Activated naive CD4-positive, alpha-beta T cell (primary cell): ENCODE results near the gene ACAP2.
"Not testable (repeated sequence)": the region's sequence is repeated elsewhere in the genome, so short reads cannot be mapped to it uniquely, and the experiment has no call there.

Source experiments
- DNase-seq, 4 experiments: peaks; one replicate each; lab custom pipeline; 2025; lab: John Stamatoyannopoulos, UW

Gene ACAP2

DNA sequence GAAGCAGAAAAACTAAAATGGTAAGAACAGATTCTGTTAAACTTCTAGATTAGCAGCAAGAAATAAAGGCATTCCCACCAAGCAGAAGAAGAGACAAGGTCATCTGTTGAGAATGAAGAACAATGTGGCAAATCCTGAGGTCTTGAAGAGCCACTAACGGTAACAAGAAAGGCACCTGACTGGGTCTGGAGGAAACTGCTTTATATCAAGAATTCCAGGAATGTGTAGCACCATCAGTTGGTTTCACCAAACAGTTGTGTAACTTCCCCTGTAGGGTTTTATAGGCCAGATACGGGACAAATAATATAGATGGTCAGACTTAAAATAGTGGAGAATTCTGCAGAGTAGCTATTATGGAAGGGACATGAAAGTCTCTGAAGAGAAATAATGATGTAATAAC lies 57.3 kb downstream of the ACAP2 start:
- no peak for DNase-seq

DNA sequence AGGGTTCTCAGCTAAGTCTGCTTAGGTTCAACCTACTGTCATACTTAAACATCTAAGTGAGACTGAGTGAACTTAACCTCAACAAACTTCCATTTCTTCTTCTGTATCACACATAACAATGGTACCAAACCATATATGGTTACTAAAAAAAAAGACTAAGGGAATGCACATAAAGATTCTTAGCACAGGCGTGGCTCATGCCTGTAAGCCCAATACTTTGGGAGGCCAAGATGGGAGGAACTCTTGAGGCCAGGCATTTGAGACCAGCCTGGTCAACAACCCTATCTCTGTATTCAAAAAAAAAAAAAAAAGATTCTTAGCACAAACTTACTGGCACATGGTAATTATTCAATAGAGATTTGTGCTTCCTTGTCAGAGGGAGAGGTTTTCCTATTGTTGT lies 57.9 kb downstream of the ACAP2 start:
- DNase-seq, result no peak

GRCh38 chr3:195372220-195372619 lies 70.6 kb downstream of the ACAP2 start:
- no peak for DNase-seq

GRCh38 chr3:195366200-195366925 lies 76.5 kb downstream of the ACAP2 start:
- no peak for DNase-seq

GRCh38 chr3:195365371-195365770 lies 77.4 kb downstream of the ACAP2 start:
- DNase-seq, result no peak

- not testable (repeated sequence) for DNase-seq
Measured at GRCh38 chr3:195357797-195358196, 85.0 kb downstream of the ACAP2 start.

GRCh38 chr3:195356151-195357086 lies 86.4 kb downstream of the ACAP2 start:
- DNase-seq, result no peak

DNA sequence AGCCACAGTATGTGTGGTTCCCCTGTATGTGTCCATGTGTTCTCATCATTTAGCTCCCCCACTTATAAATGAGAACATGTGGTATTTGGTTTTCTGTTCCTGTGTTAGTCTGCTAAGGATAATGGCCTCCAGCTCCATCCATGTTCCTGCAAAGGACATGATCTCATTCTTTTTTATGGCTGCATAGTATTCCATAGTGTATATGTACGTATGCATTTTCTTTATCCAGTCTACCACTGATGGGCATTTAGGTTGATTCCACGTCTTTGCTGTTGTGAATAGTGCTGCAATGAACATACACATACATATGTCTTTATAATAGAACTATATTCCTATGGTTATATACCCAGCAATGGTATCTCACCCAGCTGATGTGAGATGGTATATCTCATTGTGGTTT lies 88.8 kb downstream of the ACAP2 start:
- DNase-seq, result not testable (repeated sequence)

DNA sequence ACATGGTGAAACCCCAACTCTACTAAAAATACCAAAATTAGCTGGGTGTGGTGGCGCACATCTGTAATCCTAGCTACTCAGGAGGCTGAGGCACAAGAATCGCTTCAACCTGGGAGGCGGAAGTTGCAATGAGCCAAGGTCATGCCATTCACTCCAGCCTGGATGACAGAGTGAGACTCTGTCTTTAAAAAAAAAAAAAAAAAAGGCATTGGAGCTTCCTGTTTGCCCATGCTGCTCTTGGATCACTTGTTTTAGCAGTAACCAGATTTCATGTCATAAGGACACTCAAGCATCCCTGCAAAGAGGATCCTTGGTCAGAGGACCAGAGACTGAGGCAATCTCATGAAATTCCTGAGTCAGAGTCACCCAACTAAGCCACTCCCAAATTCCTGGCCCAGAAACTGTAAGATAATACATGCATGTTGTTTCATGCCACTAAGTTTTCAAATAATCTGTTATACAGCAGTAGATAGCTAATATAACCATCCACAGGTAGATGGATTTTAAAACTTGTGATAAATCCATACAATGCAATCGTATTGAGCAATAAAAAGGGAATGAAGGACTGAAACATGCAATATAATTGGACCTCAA lies 89.8 kb downstream of the ACAP2 start:
- DNase-seq, result no peak

DNA sequence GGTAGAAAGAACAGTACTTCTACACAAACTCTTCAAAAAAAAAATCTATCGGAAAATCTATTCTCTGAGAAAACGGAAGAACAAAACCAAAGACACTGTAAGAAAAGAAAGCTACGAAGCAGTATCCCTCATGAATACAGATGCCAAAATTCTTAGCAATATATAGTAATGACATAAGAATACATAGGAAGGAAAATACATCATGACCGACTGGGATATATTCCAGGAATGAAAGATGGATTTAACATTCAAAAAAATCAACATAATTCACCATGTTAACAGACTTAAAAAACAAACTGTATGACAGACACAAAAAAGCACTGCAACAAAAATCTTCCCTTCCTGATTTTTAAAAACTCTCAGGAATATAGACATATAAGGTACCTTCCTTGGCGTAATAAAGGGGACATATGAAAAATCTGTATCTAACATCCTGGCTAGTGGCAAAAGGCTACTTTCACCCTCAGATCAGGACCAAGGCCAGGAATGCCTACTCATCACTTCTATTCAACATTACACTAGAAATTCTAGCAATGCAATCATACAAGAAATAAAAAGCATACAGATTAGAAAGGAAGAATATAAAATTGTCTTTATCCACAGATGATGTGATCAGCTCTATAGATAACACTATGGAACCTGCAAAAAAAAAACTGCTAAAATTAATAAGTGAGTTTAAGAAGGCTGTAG lies 94.2 kb downstream of the ACAP2 start:
- no peak for DNase-seq

- DNase-seq, result no peak
Measured at GRCh38 chr3:195337747-195338146, 105.1 kb downstream of the ACAP2 start.

GRCh38 chr3:195334967-195335366 lies 107.9 kb downstream of the ACAP2 start:
- DNase-seq, result no peak

DNA sequence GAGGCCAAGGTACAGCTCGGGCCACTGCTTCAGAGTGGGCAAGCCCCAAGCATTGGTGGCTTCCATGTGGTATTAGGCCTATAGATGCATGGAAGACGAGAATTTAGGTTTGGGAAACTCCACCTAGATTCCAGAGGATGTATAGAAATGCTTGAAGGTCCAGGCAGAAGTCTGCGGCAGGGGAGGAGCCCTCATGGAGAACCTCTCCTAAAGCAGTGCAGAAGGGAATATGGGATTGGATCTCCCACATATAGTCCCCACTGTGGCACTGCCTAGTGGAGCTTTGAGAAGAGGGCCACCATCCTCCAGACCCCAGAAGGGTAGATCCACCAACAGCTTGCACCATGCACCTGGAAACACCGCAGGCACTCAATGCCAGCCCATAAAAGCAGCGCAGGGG lies 123.8 kb downstream of the ACAP2 start:
- no peak for DNase-seq

DNA sequence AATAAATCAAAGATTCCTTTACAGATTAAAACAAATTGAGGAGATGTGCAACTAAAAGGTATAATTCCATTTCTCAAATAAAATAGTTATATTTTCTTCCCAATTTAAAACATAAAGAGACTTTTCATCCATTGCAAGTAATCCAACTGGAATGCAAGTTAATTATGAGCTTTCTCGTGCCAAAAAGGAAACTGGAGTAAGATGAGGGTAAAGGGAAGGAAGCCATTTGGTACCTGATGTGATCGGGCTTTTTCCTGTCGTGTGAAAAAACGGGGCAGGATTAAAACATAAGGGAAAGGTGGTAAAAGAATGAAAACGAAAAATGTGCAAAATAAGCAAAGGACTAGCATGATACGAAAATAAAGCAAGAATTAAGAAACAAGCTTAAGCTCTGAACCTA lies 130.1 kb downstream of the ACAP2 start:
- DNase-seq, result no peak

DNA sequence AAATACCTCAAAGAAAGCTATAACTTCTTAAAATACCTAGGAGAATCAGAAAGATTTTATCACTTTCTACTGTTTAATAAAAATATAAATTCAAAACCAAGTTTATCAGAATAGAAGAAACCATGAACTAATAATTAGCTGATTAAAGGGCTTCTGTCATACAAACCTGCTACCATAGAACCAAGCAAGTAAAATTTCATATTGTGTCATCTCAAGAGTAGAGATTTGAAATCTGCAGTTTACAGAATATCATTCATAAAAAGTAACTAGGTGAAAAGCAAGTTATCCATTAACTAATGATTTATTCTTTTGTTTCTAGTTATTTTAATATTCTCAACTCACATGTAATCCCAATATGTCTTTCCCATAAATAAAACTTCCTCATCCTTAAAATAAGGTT lies 135.1 kb downstream of the ACAP2 start:
- no peak for DNase-seq

- DNase-seq, result no peak
Measured at GRCh38 chr3:195306369-195306768, 136.5 kb downstream of the ACAP2 start.

DNA sequence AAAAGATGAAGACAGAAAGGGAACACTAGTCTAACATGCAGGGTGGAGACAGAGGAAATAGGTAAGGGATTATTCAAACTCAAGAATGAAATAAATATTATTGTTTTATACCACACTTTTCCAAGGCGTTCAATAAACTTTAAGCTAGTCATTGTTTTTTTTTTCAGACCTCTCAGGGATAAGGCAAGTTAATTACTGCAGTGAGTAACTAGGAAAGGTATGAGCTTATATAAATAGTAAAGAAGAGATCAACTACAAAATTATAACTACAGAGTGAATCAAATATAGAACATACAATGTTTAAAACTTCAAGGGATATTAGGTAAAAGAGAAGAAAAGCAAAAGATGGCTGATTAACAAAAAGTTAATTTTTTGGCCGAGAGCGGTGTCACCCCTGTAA lies 140.4 kb downstream of the ACAP2 start:
- no peak for DNase-seq

GRCh38 chr3:195297446-195297845 lies 145.4 kb downstream of the ACAP2 start:
- no peak for DNase-seq

- DNase-seq, result no peak
Measured at GRCh38 chr3:195296662-195297061, 146.2 kb downstream of the ACAP2 start.

GRCh38 chr3:195291121-195291520 lies 151.7 kb downstream of the ACAP2 start:
- no peak for DNase-seq

- not testable (repeated sequence) for DNase-seq
Measured at GRCh38 chr3:195290643-195291042, 152.2 kb downstream of the ACAP2 start.
